ENCODE results near the gene EEIG1.

GRCh38 chr9:128027705-128028104 lies 46.9 kb upstream of the EEIG1 start:
- no peak for TF ChIP-seq CTCF (IDR thresholded peaks at IDR 0.05; ENCODE audit: insufficient read depth, low read length)
- no peak for TF ChIP-seq GABPA (IDR thresholded peaks at IDR 0.05; ENCODE audit: low read depth)
- TF ChIP-seq, protein P1, sequence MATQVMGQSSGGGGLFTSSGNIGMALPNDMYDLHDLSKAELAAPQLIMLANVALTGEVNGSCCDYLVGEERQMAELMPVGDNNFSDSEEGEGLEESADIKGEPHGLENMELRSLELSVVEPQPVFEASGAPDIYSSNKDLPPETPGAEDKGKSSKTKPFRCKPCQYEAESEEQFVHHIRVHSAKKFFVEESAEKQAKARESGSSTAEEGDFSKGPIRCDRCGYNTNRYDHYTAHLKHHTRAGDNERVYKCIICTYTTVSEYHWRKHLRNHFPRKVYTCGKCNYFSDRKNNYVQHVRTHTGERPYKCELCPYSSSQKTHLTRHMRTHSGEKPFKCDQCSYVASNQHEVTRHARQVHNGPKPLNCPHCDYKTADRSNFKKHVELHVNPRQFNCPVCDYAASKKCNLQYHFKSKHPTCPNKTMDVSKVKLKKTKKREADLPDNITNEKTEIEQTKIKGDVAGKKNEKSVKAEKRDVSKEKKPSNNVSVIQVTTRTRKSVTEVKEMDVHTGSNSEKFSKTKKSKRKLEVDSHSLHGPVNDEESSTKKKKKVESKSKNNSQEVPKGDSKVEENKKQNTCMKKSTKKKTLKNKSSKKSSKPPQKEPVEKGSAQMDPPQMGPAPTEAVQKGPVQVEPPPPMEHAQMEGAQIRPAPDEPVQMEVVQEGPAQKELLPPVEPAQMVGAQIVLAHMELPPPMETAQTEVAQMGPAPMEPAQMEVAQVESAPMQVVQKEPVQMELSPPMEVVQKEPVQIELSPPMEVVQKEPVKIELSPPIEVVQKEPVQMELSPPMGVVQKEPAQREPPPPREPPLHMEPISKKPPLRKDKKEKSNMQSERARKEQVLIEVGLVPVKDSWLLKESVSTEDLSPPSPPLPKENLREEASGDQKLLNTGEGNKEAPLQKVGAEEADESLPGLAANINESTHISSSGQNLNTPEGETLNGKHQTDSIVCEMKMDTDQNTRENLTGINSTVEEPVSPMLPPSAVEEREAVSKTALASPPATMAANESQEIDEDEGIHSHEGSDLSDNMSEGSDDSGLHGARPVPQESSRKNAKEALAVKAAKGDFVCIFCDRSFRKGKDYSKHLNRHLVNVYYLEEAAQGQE (IDR thresholded peaks at IDR 0.05; ENCODE audit: insufficient replicate concordance, low read depth): no peak
- TF ChIP-seq POLR2AphosphoS5 (IDR thresholded peaks at IDR 0.05; ENCODE audit: low read depth): no peak

Data from HL-60 (cell line).